NCI-H2227 (cell line): Measurements from ENCODE around the gene JUN.

Source experiments
- DNase-seq: peaks from one replicate; lab custom pipeline; 2025; ENCODE audit not compliant: unreplicated experiment; lab: John Stamatoyannopoulos, UW

Gene JUN

DNA sequence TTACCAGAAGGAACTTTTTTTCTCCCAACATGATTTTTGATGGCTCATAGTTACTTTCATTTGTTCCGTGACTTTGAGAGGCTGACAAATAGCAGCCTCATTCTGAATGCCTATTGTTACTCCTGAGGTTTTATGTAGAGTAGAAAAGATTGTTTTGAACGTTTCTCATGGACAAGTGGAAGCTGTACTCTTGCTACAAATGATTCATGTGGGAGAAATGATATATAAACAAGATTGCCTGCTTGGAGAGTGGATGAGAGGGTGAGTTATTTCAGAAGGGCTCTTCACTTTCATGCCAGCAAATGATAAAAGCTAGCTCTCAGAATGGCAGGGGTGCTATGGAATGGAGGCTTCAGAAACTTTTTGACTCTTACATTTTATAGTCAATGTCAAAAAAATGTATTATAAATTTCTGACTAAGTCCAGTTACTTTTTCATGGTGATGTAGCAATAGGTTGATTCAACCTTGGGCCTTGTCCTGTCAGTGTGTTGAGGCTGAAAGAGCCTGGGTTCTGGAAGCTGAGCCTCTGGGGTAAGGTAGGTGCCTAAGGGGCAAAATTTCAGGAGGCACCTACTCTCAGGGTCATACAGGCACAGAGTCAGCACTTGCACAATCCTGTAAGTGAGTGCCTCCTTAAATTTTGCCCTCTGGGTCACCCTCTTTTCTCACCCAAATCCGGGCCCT is 19.4 kb downstream of the JUN start:
- DNase-seq, result no peak

DNA sequence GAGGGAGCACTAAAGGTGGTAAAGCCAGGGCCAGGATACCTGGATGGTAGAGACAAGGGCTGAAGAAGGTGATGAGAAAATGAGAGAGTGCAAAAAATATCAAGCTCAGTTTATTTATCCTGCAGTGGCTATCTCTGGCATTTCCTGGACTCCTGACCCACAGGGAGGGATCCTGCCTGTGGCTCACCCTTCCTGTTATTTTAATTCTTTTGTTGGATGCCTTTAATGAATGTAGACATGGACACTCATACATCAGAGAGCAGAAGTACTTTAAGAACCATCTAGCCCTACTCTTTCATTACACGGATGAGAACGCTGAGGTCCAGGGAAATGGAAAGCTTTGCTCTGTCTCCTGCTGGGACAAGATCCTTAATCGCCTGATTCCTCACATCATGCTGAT is 20.6 kb downstream of the JUN start:
- no peak for DNase-seq

DNA sequence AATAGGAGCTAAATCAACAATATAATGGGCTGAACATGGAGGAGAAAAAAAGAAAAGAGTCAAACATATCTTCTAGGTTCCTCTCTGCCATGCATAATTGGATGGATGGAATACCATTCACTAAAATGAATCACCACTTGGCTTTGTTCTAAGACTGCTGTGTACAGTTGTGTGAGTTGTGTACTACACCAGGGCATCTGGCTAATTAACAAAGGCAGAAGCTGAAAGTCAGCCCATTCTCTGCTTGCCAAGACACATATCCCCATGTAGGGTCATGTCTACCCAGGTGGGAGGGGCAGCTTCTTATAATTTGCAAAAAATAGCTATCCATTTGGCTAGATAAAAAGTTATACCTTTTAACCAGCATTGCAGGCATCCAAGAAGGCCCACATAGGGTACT is 21.0 kb downstream of the JUN start:
- DNase-seq, result no peak

DNA sequence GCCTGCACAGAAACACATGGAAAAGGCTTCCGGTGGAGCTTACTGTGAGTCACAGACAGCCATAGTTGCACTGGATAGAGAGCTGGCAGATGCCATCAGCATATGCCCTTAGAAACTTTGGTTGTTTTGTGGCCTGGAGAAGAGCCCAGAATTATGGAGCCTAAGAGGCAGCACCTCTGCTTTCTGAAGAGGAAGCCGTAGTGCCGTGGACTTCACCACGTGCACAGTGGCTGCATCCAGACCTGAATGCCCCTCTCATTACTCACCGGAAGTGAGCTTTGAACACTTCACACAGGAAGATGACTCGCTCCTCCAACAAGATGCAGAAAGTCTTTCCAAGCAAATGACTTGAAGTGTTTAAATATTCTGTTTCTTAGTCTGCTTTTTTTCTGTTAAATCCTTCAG is 28.4 kb downstream of the JUN start:
- DNase-seq, result no peak

DNA sequence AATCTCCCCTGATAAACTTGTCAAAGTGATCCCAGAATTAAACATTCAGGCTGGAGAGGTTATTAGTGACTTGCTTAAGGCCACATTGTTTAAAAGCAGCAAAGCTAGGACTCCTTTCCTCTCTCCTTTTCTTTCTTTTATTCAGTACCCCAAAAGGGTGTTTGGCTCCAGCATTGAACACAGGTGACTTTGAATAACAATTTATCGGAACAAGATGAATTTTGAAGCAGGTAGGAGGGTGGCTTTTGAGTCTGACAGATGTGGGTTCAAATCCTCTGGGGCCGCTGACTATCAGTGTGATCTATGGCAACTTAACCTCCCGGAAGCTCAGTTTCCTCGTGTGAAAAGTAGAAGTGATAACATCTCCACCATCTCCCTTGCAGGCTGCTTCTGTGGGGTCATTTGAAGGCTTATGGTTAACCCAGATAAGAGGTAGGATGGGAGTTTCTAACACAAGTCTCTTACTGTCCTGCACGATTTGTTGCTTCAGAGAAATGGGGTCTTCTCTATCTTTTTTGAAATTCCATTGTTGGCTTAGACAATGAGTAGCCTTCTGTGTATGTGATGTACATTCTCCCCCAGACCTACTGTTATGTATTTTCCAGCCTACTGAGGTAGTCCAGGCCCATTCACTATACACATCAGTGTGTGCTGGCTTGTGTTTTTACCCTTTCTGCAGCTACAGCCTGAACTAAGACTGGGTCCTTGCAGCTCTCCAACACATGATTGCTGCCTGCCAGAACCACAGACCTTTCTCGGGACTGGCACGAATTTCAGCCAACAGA is 29.0 kb downstream of the JUN start:
- no peak for DNase-seq

DNA sequence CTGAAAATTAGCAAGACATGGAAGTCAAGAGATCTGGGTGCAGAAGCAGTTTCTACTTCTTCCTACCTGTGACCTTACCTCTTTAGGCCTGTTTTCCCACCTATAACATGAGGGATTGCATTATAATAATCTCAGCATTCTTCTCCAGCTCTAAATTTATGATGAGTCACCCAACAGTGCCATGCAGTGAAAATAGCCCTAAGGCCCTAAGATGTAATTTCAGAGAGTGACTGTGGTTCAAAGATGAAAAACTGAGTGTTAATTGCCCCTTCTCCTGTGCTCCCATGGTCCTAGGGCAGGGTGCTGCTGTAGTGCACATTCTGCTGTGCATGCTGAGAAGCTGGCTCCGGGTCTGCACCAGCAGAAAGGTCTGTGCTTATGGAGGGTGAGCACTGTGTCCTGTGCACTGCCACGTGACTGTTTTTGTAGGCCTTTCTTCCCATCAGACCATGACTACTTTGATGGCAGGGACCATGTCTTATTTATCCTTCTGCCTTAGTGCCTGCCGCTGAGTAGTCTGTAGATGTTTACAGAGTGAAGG is 29.7 kb downstream of the JUN start:
- DNase-seq, result no peak

DNA sequence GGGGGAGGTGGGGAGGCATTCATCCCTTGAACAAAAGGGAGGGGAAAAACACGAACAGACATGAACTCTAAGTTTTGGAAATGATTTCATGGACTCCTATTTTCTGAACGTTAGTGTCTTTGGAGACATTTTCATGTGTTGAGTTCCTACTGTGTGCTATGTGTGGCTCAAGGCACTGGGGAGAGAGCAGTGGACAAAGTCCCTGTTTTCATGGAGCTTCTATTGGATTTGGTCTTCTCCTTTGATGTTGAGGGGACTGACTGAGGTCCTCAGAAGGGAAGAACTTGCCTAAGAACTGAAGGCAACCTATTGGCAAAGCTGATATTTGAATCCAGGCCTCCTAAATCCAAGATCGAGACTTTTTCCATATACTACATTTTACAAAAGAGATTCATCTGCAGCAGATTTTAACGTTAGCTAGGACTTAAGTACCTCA is 30.4 kb downstream of the JUN start:
- no peak for DNase-seq

DNA sequence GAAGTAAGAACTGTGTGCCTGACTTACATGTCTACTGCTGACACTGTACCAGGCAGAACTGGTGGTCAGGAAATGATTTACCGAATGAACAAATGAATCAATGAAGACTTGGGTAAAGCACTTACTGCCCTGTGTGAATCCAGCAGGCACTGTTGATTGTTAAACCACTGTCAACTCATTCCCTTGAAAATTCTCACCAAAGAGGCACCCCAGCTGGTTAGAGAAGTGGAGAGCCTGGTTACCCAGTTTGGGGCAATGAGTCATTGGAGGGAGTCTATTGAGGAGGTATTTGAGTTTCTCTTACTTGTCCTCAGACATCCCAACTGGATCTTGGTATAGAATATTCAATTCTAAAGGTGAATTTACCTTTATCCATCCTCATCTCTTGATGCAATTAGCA is 34.2 kb downstream of the JUN start:
- no peak for DNase-seq

DNA sequence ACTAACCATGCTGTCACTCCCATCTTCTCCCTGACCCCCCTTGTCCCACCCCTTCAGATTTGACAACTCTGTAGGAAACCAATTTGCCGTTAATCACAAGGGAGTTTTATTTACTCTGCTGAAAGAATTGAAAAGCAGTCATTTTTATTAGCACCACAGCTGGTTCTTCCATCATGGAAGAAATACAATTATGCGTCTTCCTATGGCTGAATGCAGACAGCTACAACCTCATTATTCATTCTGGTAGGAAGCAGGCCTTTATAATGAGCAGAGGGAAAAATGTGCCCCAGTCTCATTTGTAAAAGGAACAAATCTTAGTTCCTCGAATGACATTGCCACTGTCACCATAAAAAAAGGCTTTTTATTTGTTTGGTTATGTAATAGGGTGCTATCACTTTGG is 35.2 kb downstream of the JUN start:
- peak; percentile 56 for DNase-seq

DNA sequence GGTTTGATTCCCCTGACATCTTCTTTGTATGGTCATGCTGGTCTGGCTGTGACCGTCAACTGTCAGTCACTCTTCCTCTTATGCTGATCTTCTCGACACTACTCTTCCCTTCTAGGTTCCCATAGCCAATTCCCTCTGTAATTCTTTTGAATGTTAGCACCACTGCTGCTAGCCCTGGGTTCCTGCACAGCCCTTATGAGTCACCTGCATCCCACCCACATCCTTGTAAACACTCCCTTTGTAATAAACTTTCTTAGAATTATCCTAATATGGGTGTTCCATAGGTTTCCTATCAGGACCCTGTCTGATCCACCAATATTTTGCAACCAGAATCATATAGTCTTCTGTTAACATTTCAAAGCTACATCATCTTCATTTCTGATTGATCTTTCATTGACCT is 37.1 kb downstream of the JUN start:
- DNase-seq, result no peak

DNA sequence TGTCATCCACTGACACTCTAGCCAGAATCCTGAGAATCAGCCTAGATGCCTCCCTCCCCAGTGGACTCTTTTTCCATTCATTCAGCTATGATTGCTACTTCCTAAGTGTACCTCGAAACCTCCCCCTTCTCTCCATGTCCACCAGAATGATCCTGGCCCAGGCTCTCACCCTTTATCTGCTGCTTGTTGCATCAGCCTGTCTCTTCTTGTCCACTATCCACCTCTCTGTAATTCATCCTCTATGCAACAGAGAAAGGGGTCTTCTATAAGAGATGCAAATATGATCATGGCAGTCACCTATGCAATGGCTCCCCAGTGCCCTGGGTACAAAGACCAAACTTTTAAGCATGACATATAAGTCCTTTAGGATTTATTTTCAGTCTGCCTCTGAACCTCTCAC is 37.7 kb downstream of the JUN start:
- DNase-seq, result no peak

DNA sequence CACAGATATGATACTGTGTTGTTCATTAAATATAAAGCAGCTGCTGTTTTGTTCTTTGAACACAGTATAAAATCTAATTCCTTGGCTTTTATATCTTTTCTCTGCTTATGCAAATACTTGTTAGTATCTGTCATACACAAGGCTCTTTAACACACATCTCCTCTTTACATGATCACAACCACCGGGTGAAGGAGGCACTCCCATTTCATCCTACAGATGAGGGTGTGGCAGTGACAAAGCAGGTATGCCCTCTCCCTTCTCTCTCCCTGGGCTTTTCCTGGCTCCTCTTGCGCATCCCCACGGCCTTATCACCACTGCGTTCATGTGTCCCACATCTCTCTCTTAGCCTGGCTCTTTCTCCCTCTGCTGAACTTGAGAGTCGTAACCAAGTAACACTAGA is 38.2 kb downstream of the JUN start:
- DNase-seq, result no peak

DNA sequence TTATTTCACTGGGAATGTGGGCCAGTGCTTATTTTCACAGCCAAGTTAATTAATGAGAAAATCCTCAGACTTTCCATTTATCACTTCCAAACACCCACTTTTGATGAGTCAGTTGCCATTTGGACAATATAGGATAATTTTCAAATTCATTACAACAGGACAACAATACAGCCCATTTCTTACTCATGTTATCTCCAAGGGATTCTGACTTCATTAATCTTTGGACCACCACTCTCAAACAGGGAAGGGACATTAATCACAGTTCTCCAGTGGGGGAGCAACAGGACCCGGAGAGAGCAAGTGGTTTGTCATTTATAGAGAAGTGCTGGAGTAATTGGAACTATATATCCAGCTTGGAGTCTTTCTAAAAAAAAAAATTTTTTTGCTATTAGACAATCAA is 38.7 kb downstream of the JUN start:
- no peak for DNase-seq

DNA sequence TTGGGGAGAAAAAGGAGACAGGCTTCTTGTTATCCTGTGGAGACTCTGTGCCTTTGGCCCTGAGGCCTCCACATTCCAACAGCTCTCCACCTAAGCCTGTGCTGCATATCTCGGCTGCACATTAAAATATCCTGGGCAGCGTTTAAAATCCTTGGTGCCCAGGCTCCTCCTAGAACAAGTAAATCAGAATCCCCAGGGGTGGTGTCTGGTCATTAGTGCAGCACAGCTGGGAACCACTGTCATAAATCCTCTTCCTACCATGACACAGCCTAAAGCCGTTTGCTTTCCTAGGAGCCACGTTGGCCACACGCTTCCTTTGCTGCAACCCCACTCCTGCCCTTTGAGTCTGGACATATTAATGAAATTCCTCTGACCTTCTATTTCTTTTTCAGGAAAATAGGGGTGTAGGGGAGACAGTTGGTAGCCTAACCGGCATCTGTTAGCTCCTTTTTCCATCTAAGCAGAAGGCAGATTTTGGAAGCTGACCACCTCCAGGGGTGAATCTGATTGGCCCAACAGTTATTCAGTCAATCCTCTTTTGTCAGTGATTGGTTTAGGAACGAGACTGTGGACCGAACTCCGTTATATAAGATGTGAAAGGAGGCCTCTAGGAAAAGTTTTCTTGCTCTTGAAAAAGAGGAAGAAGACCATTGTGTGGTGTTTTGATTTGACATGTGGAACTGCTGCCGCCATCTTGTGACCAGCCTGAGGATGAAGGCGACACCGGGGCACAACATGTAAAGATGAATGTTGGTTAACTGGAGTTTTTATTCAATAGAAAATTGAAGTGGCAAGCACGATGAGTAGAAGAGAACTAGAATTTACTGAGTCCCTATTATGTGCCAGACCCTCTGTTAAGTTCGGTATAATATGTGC is 41.9 kb downstream of the JUN start:
- DNase-seq, result no peak

DNA sequence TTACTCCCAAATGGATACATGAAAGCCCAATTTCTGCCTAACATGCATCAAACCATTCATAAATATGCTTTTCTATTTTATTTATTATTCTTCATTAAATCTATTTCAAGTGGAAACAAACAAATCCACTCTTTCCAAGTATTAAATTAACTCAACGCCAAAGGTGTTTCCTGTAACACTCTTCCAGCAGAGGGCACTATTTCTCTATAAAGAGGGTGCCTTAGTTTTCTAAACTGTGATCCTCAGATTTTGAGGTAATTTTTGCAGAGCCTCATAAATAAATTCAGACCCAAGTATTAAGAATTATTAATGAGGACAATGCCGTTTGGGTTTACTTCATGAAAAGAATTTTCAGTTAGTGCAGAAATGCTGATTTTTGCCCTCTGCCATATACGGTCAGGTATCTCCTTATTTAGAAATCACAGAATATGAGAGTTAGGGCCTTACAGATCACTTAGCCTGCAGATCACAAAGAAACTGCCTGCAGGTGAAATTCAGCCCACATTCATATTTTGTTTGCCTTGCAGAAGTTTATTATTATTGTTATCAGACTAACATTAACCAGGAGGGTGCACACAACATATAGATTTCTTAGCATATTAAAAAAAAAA is 43.9 kb downstream of the JUN start:
- peak; percentile 84 for DNase-seq

DNA sequence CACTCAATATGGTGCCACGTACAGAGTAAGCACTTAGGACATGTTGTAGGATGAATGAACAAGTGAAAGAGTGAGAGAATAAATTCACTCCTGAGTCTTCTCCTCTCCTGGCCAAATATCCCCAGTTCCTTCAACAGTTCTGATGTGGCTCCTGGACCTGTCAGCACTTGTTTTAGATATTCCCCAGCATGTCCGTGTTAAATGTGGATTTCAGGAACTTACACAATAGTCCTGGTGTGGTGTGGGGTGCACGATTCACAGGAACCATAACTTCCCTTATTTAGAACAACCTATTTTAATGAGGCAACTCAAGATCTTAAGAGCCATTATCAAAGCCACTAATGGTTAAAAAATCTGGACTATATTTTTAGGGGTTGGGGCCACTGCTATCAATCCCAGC is 45.0 kb downstream of the JUN start:
- DNase-seq, result no peak

DNA sequence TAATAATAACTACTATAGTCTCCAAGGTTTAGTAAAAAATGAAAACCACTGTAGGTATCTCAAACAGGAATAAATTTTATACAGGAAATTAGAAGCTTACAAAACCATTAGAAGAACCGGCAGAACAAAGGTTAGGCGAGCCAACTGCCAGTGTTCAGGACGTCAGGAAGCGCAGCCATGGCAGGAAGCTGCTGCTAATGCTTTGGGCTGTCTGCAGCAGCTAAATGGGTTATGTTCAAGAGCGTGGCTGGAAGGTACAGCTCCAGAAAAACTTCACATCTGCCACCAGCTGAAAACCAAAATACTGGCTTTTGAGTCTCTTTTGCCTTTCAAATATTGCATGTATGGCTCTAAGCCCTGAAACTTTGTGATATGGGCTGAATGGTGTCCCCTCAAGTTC is 48.3 kb downstream of the JUN start:
- no peak for DNase-seq

DNA sequence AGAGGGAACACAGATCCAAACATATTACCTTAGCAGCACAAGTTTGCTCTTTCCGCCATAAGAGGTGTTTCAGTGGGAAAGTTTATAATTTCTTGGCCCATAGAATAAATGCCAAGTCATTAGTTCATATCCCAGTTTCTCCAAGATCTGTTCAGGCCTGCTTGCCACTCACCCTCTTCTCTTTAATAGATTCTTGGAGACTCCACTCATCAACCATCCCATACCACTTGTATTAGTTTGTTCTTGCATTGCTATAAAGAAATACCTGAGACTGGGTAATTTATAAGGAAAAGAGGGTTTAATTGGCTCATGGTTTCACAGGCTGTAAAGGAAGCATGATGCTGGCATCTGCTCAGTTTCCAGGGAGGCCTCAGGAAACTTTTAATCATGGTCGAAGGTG is 49.2 kb downstream of the JUN start:
- DNase-seq, result no peak

DNA sequence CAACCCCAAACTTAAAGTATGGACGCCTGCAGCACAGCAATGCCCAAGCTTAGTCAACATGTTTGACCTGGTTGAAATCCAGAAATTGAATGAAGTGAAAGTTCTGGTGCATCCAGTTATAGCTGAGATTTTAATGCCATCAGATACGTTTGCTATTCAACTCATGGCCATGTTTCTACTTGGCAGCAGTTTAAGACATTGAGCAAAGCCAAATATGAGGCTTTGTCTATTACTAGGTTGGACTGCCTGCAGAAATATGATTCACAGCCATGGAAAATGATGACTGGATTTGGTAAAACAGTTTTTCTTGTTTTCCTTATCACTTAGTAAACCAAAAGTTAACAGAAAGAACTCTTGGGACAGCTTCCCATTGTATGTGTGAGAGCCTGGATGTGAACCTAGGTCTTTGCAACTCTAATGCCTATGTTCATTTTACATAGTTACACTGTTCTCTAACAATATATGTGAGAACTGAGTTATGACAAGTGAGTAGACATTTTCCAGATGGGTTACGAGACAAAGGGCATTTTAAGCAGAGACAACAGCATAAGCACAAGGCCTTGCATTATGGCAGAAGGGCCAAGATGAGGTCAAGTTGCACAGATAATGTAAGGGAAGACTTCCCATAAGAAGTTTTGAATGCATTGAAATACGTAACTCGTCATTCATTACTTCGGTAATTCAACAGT is 51.6 kb downstream of the JUN start:
- no peak for DNase-seq
